GM13976 (cell line): ENCODE results near the gene RGS16.

Source experiments
- DNase-seq: peaks from one replicate; pipeline ENCODE4 v3.0.0; 2012; ENCODE audit warnings: low spot score
- in situ Hi-C: fragments of 300-500 bp; cut with MboI; formaldehyde crosslinking; loops from one replicate; pipeline ENCODE4 v1.12.0; 2022; ENCODE audit warnings: low sequenced_read_pairs, mixed read lengths, inconsistent platforms; ENCODE audit not compliant: unreplicated experiment
- TF ChIP-seq, protein P1 (sequence below): IDR thresholded peaks from 2 replicates; pipeline ENCODE4 v1.5.1; 2012; ENCODE audit warnings: borderline replicate concordance, mild to moderate bottlenecking; ENCODE audit not compliant: insufficient read depth; ENCODE audit errors: extremely low read depth, missing control alignments, control extremely low read depth

RGS16 gene

DNA sequence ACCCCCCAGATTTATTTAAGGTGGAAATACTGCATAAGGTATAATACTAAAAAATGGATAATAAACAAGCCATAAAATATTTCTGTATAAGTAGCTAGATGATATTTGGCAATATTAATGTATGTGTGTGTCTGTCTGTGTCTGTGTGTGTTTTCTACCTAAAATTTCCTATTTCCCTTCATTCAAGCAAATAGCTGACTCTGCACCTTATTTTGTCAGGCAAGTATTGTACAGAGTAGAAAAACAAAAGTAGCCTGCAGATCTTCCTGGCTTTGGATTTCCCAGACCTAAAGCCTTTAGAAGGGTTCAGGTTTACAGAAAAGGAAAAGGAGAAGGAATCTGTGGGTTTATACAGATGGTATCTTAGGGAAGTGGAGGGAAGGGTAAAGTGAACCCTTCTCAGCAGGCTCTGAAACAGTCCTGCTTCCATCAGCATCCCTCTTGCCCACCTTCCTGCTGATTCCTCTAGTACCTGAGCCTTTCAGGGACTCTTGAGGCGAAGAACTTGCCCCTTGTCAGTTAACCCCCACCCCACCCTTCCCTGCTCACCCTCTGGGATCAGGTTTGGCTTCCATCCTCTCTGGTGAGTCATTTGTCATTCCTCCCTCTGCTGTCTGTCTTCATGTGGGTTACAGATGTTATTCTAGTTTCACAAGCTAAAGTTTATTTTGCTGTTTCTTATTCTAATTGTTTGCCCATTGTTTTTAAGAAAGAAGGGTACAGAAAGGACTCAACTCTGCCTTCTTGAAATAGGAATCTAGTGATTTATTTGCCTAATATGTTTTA lies 21.7 kb upstream of the RGS16 start:
- DNase-seq = no peak
- in situ Hi-C loops = no loop called here
- TF ChIP-seq, protein P1, sequence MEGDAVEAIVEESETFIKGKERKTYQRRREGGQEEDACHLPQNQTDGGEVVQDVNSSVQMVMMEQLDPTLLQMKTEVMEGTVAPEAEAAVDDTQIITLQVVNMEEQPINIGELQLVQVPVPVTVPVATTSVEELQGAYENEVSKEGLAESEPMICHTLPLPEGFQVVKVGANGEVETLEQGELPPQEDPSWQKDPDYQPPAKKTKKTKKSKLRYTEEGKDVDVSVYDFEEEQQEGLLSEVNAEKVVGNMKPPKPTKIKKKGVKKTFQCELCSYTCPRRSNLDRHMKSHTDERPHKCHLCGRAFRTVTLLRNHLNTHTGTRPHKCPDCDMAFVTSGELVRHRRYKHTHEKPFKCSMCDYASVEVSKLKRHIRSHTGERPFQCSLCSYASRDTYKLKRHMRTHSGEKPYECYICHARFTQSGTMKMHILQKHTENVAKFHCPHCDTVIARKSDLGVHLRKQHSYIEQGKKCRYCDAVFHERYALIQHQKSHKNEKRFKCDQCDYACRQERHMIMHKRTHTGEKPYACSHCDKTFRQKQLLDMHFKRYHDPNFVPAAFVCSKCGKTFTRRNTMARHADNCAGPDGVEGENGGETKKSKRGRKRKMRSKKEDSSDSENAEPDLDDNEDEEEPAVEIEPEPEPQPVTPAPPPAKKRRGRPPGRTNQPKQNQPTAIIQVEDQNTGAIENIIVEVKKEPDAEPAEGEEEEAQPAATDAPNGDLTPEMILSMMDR = no peak

DNA sequence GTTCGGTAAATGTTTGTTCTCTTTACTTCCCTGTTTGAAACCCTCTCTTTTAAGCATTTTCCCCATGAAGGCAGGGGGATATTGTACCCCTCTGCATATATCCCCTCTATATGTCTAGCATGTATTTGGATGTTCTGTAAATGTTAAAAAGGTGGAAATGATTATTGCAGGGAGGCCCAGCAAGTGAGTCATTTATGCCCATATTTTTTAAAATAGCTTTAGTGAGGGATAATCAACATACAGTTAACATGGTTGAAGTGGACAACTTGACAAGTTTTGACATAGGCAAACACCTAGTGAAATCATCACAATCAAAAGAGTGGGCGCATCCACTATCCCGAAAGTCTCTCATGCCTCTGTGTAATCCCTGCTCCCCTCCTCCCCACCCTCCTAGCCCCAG lies 20.8 kb upstream of the RGS16 start:
- TF ChIP-seq, protein P1 = no peak
- DNase-seq = no peak
- in situ Hi-C loops = no loop called here

DNA sequence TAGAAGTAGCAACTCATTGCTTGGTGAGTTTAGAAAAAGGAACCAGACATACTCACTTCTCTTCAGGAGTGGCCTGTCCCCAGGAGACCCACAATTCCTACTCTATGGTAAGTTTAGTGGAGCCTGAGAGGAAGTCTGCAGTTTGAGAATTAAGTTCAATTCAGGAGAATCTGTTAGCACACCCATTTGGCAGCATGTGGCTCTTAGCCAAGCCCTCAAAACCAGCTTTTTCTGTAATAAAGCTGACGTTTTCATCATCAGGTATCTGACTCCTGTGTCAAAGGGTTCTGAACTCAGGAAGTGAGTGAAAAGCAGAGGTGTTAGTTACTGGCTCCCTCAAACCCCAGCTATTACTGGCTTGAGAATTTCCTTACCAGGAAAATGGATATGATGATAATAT lies 20.4 kb upstream of the RGS16 start:
- DNase-seq = no peak
- in situ Hi-C loops = no loop called here
- TF ChIP-seq, protein P1 = no peak

DNA sequence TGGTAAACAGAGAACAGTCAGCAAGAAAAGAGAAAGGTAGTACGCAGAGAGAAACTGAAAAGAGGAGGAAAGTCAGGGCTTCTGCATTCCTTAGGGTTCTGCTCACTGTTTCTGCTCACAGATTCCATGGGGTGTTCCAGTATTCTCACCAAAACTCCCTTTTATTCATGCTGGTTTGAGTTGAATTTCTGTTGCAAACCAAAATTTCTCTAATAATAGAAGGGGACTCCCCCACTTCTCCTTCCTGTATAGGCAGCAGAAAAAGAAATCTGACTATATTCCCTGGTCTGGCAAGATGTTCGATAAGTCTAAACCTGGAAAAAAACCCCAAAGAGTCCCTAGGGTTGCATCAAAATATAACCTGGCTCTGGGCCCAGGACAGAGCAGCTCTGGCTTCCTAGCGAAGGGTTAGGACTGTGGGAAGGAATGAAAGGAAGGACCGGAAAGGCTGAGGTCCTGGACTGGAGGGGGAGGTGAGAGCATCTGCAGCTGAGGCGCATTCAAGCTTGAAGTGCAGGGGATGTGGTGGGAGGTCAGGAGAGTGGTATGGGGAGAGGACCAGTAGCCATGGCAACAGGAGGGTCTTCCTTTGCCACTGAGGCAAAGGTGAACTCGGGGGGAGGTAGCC lies 18.8 kb upstream of the RGS16 start:
- TF ChIP-seq, protein P1 = no peak
- in situ Hi-C loops = no loop called here
- DNase-seq = no peak

DNA sequence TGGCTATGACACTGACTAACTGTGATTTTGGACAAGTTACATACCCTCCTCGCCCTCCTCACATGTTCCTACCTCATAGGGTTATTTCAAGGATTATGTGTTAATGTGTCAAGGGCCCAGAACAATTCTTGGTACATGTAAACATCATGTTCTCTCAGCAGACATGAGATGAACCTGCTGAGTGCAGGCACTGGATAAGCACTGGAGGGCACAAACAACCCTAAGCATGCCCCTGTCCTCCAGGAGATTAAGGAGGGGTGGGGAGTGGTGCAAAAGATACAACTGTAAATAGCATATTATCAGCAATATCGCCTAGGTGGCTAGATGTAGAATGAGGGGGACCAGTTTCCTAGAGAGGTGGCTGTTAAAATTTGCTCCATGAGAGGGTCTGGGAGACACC lies 17.7 kb upstream of the RGS16 start:
- DNase-seq = no peak
- in situ Hi-C loops = no loop called here
- TF ChIP-seq, protein P1 = no peak

DNA sequence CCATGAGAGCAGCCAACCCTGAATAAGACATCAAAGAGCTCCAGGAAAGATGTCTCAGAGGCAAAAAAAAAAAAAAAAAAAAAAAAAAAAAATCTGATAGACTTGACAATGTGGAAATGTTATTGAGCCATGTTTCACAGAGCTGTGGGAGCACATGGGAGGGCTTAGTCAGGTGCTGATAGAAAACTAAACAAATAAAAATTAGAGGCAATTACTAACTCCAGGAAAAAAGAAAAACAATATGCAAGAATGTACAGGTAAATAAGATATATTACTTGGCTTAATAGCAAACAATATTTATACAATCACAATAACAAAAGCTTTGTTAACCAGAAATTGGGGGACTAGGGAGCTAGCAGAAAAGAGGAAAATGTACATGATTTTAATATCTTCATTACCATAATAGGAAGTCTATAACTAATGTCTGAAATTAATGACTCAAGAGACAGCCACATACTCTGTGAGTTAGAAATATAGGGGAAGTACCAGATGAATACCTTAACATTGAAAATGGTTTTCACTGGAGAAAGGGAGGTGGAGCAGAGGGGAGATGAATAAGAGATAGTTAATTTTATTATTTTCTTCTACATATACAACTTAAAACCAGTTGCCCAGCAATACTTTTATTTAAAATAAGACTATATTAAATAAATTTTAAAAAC lies 16.9 kb upstream of the RGS16 start:
- DNase-seq = no peak
- in situ Hi-C loops = no loop called here
- TF ChIP-seq, protein P1 = no peak
